GM13977 (cell line): ENCODE results near the gene COL6A2.

Experiments used
- DNase-seq: peaks from one replicate; pipeline ENCODE4 v3.0.0; 2012; ENCODE audit warnings: low spot score
- CTCF ChIP-seq: IDR thresholded peaks from 2 replicates; pipeline ENCODE4 v1.5.1; 2012; ENCODE audit warnings: mild to moderate bottlenecking, control low read depth; ENCODE audit not compliant: insufficient read depth; ENCODE audit errors: extremely low read depth, missing control alignments
- in situ Hi-C: fragments of 300-500 bp; cut with MboI; formaldehyde crosslinking; loops from one replicate; pipeline ENCODE4 v1.12.0; 2022; ENCODE audit warnings: low sequenced_read_pairs, low pct_unique_long_range_greater_than_20kb, mixed read lengths, inconsistent platforms; ENCODE audit not compliant: unreplicated experiment

The COL6A2 gene

GRCh38 chr21:46080171-46081021 lies 17.5 kb upstream of the COL6A2 start:
- in situ Hi-C loops = no loop called here

GRCh38 chr21:46081022-46081861 lies 16.7 kb upstream of the COL6A2 start:
- in situ Hi-C loops = no loop called here
- no peak for DNase-seq
- TF ChIP-seq CTCF = no peak

More at GRCh38 chr21:46080171-46081021, 17.5 kb upstream of the COL6A2 start:
- DNase-seq = no peak
- no peak for TF ChIP-seq CTCF

- no peak for TF ChIP-seq CTCF
- DNase-seq = no peak
- in situ Hi-C loops = no loop called here
Observed at GRCh38 chr21:46081862-46082712, 15.8 kb upstream of the COL6A2 start.

GRCh38 chr21:46082713-46082962 lies 15.3 kb upstream of the COL6A2 start:
- TF ChIP-seq CTCF = no peak
- in situ Hi-C loops = no loop called here
- no peak for DNase-seq

GRCh38 chr21:46082963-46083790 lies 14.7 kb upstream of the COL6A2 start:
- in situ Hi-C loops = no loop called here
- DNase-seq = no peak
- no peak for TF ChIP-seq CTCF
